DMS79 treated with DMSO at 0.1 percent for 48 hours (cell line): ENCODE measurements around the gene SYK.

Source experiments
- DNase-seq: peaks from one replicate; lab custom pipeline; 2025; lab: John Stamatoyannopoulos, UW

Gene SYK

GRCh38 chr9:90825586-90825985, 24.0 kb downstream of the SYK start:
- DNase-seq, result no peak

DNA sequence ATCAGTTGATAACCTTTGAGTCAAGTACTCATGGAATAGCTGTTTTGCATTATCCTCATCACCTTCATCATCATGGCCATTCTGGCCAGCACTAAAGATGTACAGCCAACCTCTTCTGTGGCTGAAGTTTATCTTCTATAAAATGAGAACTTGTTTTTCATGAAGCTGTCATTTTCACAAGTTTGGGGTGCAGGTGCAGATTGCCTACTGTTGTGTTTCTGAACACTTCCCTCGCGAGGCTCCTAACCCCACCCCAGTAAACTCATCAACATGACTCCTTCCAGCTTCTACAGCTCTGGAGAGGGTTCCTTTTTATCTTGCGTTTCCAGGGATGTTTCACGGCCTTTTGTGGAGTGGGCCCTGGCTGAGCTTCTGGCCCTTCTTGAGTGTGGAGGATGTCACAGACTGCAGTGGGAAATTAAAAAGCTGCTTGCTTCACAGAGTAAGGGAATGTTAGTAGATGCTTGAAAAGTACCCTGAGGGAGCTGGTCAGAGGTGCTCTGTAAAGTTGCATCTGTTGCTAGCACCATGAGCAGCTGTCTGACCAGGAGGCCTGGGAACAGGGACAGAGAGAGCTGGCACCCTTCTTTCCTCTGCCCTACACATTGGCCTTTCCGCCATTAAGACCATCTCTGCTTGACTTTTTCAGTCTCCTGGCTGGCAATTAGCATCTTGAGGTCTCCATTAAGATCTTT, 24.9 kb downstream of the SYK start:
- DNase-seq, result no peak

GRCh38 chr9:90827181-90827871, 25.7 kb downstream of the SYK start:
- no peak for DNase-seq

DNA sequence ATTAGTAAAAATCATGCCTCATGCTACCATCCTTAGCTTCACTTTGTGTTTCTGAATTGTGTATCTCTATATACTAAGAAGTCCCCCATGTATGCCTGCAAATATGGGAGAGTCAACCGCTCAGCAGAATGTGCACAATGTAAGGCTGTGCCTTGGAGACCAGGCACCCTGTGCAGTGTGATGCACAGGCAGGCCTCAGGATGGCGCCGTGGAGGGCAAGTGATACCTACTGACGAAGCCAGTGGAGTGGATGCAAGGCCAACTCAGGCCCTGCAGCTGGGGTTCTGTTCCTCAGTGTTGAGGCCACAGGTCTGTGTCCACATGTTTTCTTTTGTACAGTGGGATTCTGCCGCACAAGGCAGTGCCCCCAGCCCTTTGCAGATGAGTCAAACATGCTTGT, 28.4 kb downstream of the SYK start:
- no peak for DNase-seq

GRCh38 chr9:90830977-90831376, 29.4 kb downstream of the SYK start:
- peak; percentile 75 for DNase-seq

GRCh38 chr9:90832261-90832660, 30.6 kb downstream of the SYK start:
- no peak for DNase-seq

DNA sequence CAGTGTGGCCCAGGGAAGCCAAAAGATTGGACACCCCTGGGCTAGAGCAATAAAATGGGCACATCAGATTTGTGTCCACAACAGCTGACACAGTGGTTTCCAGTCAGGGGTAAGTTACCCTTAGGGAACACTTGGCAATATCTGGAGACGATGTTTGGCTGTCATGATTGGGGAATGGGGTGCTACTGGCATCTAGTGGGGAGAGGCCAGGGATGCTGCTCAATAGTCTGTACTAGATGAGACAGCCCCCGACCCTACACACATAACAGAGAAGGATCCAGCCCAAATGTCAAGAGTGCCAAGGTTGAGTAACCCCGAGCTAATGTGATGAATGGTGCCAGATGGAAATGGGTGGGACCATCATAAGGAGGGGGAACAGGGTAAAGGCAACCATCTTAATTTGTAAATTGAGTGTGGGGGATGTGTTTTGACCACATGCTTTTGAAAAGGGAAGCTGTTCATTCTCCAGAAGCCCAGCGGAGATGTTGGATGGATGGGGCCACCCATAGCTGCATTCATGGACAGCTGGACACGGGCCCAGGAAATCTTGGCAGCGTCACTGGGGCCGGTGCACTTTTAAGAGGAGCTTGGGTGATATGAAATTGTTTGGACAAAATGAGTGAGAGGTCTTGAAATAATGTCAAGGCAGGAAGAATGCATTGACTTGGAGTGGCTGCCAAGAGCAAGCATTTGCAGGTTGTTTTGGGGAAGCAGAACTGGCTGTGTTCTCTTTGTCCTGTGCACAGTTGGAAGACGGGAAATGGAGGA, 33.4 kb downstream of the SYK start:
- DNase-seq, result peak; percentile 83

DNA sequence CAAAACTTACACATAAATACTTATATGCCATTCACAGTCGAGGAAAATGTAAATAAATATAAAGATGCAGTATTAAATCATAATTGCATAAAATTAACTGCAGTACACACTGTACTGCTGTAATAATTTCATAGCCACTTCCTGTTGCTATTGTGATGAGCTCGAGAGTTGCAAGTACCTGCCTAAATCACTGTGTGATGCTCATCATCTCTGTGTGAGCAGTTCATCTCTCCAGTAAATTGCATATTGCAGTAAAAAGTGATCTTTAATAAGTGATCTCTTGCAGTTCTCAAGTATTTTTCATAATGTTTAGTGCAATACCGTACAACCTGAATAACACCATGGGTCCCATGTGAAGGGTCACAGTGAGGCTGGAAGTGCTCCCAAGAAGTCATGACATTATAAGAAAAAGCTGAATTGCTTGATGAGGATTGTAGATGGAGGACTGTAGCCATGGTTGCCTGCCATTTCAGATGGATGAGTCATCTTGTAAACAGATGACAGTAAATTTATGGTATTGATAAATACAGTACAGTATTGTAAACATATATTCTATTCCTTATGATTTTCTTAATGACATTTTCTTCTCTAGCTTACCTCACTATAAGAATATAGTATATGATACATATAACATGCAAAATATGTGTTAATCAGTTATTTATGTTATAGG, 34.9 kb downstream of the SYK start:
- no peak for DNase-seq

GRCh38 chr9:90838098-90838497, 36.5 kb downstream of the SYK start:
- DNase-seq, result no peak

GRCh38 chr9:90838581-90839154, 37.0 kb downstream of the SYK start:
- DNase-seq, result no peak

DNA sequence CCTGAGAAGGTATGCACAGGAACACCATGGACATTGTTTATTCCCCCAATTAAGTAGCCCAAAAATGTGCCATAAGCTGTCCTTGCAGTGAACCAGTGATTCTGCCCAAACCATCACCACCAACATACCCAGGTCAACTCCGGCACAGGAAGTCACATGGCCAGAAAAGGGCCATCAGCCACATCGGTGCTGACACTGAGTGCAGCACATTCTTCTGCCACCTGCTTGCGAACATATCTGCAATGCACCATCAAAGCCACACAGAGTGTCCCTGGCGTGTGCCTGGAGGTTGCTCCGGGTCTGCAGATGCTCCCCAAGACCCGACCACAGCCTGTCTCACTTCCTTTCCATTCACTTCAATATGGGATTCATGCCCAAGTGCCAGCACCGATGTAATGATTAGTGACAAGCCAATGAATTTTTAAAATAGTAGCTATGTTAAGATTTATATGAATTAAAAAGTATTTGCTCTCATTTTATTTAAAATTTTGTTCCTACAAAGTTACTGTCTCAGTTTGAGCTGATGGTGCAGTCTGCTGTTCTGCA, 37.6 kb downstream of the SYK start:
- DNase-seq, result no peak

- DNase-seq, result no peak
These were observed 39.1 kb downstream of the SYK start for GRCh38 chr9:90840696-90841095.

GRCh38 chr9:90841213-90841612, 39.6 kb downstream of the SYK start:
- no peak for DNase-seq

GRCh38 chr9:90841615-90842014, 40.0 kb downstream of the SYK start:
- no peak for DNase-seq

DNA sequence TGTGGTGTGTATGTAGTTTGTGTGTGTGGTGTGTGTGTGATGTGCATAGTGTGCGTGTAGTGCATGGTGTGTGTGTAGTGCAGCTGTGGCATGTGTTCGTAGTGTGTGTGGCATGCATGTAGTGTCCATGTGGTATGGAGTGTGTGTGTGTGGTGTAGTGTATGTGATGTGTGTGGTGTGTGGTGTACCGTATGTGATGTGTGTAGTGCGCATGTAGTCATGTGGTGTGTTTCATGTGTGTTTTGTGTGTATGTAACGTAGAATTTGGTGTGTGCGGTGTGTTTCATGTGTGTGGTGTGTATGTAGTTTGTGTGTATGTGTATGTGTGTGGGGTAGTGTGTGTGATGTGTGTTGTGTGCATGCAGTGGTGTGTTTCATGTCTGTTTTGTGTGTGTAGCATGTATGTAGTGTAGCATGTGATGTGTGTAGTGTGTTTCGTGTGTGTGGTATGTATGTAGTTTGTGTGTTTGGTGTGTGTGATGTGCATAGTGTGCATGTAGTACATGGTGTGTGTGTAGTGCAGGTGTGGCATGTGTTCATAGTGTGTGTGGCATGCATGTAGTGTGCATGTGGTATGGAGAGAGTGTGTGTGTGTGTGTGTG, 40.7 kb downstream of the SYK start:
- DNase-seq, result no peak

DNA sequence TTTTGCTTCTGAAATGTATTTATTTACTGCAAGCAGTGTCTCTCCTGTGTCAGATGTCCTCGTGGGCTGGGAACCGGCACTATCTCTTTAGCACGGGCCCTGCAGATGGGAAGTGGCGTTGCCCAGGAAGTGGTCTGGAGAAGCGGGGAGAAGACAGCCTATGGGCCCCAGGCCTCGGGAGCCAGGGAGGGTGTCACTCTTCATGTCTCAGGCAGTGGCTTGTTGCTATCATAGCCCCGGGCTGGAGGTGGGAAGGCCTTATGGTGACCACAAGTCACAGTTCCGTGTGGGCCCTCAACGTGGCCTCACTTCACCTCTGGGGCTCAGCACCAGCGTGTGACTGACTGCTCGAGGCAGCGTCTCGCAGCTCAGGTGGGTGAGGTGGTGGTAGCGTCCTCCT, 41.4 kb downstream of the SYK start:
- no peak for DNase-seq

DNA sequence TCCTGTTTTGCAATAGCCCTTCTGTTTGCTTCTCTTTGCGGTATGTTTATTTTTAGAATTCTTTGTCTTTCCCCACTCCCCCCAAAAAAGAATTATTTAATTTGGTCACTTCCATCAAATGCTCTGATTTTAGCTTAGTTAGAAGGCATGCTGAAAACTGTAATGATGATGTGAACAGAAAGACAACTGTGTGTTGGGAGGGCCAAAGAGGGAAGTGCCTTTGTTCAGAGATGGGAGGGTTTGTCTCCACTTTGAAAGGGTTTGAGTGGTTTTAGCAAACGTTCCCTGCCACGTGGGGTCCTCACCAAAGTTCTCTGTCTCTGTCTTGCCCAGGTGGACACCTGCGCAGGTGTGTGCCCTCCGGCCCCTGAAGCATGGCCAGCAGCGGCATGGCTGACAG, 41.9 kb downstream of the SYK start:
- no peak for DNase-seq

GRCh38 chr9:90844326-90844725, 42.7 kb downstream of the SYK start:
- no peak for DNase-seq

DNA sequence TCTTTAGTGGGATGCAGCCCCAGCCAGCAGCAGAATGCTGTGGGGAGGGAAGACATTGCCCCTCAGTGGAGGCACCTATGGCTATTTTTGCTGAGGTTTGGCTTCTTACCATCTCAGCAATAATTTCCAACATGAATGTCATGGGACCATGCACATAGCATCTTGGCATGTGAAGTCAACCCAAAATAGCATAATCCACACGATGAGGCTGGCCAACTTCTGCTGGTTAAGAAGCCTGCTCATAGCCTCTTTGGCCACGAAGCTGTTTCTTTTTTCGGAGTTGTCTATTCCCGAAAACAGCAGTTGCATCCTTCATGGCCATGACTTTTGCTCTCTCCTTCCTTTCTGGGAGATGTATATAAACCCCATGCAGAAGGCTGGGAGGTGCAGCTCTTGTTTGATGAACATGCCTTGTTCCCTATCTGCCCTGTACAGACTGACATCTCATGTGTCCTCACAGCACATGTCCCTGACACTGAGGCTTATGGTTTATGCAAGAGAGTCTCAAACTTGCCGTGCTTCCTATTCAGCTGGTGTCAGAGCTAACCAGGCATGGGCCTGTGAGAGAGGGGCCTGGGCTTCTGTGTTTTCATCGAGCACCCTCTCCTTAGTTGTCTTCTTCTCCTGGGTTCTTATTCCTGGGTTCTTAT, 45.3 kb downstream of the SYK start:
- DNase-seq, result no peak

GRCh38 chr9:90847971-90848370, 46.4 kb downstream of the SYK start:
- DNase-seq, result peak; percentile 48

DNA sequence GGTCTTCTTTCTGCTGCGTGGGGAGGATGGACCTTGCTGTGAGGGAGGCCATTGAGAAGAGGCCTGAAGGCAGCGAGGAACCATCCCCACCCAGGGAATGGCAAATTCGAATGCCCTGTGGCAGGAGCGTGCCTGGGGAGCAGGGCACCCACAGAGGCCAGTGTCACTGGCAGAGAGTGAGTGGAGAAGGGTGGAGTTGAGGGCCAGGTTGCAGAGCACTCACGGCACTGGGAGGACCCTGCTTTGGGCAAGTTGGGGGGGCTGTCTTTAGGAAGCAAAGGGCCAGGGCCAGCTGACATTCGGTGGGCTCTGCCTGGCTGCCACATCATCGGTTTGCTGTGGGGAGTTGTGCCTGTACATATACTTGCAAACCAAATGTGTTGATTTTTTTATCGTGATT, 47.2 kb downstream of the SYK start:
- DNase-seq, result no peak
